SU-DHL-6 (cell line): ENCODE results near the gene PRELP.
A peak's percentile ranks its signal among the peaks of the same experiment; 100 is the strongest.

Source experiments
- CTCF ChIP-seq: fragments of 200-600 bp; sonication (generic); IDR thresholded peaks from one replicate; pipeline ENCODE4 v1.5.1; 2017; ENCODE audit warnings: antibody characterized with exemption, mild to moderate bottlenecking, low read length, moderate library complexity; ENCODE audit not compliant: insufficient read depth, poor library complexity, severe bottlenecking
- EZH2phosphoT487 ChIP-seq: fragments of 200-600 bp; sonication (generic), shearing (Covaris generic); conservative IDR thresholded peaks from 2 replicates; pipeline ENCODE4 v1.6.1; 2018; ENCODE audit warnings: mild to moderate bottlenecking, antibody characterized with exemption, low read length, moderate library complexity, mixed read lengths

- TF ChIP-seq CTCF (peak; percentile 17), EZH2phosphoT487 (no peak)
Measured at GRCh38 chr1:203444171-203444576, 31.4 kb upstream of the PRELP start.
